Fibroblast of mammary gland (primary cell): ENCODE results near the gene TIAM2.
A peak's percentile ranks its signal among the peaks of the same experiment; 100 is the strongest.

ENCODE experiments used
- DNase-seq: peaks from one replicate; pipeline ENCODE4 v3.0.0-alpha.2; 2010; ENCODE audit warnings: low read depth
- H3K4me3 ChIP-seq: 2 replicates; pipeline ENCODE4 v1.5.1; 2011; ENCODE audit warnings: low read depth, mild to moderate bottlenecking, low read length, moderate library complexity; ENCODE audit not compliant: control insufficient read depth
- TF ChIP-seq, protein P1 (sequence below): conservative IDR thresholded peaks from 2 replicates; pipeline ENCODE4 v1.5.1; 2011; ENCODE audit warnings: low read depth, low read length, inconsistent platforms; ENCODE audit not compliant: control insufficient read depth, insufficient read depth

The TIAM2 gene

DNA sequence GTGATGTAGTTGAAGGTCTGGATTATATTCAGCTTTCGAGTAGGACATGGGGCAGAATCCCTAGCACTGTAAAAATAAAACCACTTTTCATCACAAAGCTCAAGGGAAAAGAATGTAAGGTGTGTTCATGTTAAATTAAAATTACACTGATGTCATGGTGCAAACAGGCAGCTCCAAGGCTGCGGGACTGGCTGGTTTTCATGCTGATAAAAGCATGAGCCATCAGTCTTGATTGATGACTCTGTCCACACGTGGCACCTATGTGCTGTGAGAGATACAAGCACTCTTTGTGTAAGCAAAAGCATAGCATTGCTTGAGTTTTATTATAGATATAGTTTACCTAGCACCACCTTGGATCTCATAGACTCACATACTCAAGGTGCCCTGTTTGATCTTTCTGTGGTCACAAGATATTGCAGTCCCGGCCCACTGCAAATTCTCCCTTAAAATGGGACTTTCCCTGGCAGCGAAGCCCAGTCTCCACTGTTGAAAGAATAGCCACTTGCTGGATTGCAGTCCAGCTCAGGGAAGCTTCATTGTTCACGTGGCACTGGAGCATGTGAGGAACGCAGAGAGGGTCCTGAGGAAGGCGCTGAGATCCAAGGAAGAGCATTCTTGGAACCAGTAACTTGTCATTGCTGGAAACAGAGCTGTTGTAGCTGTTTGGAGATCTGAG lies 90.6 kb downstream of the TIAM2 start:
- peak; percentile 47 for DNase-seq
- no peak overlapping the region for H3K4me3 ChIP-seq
- TF ChIP-seq, protein P1, sequence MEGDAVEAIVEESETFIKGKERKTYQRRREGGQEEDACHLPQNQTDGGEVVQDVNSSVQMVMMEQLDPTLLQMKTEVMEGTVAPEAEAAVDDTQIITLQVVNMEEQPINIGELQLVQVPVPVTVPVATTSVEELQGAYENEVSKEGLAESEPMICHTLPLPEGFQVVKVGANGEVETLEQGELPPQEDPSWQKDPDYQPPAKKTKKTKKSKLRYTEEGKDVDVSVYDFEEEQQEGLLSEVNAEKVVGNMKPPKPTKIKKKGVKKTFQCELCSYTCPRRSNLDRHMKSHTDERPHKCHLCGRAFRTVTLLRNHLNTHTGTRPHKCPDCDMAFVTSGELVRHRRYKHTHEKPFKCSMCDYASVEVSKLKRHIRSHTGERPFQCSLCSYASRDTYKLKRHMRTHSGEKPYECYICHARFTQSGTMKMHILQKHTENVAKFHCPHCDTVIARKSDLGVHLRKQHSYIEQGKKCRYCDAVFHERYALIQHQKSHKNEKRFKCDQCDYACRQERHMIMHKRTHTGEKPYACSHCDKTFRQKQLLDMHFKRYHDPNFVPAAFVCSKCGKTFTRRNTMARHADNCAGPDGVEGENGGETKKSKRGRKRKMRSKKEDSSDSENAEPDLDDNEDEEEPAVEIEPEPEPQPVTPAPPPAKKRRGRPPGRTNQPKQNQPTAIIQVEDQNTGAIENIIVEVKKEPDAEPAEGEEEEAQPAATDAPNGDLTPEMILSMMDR: no peak

DNA sequence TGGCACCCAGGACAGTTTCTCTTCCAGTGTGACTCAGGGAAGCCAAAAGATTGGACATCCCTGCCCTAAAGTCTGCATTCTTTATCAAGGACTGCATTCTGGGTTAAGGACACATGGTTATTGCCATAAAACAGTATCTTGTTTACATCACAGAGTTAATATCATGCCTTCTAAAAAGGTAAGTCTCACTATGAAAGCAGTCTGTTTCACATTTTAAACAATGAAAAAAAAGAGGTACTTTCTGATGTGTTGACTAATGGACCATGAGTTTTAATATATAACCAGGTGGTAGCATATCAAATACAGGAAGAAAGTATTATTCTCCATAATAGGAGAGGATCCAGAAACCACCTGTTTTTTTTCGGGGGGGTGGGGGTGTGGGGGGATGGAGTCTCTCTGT lies 93.7 kb downstream of the TIAM2 start:
- TF ChIP-seq, protein P1: no peak
- DNase-seq: no peak
- no peak overlapping the region for H3K4me3 ChIP-seq

DNA sequence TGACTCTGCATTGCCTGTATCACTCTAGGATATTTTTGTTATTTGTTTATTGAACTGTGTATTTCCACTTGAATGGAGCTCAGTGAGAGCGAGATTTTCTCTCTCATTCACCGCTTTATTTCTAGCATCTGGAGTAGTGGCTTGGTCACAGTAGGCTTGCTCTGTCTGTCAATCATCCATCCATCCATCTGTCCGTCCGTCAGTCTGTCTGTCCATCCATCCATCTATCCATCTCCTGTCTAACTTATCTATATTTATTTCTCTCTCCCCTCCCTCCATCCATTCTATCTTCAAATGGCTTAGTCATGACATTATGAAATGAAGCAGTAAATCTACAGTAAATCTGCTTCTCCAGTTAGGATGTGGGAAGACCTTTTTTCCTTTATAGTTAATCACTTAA lies 94.6 kb downstream of the TIAM2 start:
- DNase-seq: no peak

DNA sequence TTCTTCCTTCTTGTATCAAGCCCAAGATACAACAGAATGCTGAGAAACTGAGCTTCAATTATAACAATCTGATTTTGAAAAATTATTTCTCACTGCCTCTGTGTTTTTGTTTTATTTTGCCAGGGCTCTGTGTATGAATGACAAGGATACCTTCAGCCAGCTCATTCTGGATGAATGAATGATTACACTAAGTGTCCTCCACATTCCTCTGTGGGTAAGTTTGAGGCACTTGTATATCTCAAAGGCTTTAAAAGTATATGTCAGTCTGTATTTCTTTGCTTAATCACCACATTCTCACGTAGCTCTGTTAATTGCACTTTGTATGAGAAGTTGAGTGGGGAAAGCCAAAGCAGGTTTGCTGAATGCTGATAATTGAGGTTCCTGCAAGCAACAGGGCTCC lies 95.1 kb downstream of the TIAM2 start:
- TF ChIP-seq, protein P1: no peak
- no peak for DNase-seq
- H3K4me3 ChIP-seq: no peak overlapping the region

More for the DNA sequence above, 94.6 kb downstream of the TIAM2 start:
- TF ChIP-seq, protein P1: no peak
- no peak overlapping the region for H3K4me3 ChIP-seq

DNA sequence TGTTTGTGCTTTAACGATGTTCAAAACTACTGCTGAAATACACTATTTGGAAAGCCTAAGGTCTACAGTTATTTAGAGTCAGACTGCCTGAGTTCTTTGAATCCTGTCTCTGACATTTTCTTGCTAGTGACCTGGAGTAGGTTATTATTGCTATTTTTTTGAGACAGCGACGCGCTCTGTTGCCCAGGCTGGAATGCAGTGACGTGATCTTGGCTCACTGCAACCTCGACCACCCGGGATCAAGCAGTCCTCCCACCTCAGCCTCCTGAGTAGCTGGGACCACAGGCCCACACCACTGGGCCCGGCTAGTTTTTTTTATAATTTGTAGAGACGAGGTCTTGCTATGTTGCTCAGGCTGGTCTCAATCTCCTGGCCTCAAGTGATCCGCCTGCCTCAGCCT lies 96.6 kb downstream of the TIAM2 start:
- no peak for DNase-seq
- TF ChIP-seq, protein P1: no peak
- no peak overlapping the region for H3K4me3 ChIP-seq

DNA sequence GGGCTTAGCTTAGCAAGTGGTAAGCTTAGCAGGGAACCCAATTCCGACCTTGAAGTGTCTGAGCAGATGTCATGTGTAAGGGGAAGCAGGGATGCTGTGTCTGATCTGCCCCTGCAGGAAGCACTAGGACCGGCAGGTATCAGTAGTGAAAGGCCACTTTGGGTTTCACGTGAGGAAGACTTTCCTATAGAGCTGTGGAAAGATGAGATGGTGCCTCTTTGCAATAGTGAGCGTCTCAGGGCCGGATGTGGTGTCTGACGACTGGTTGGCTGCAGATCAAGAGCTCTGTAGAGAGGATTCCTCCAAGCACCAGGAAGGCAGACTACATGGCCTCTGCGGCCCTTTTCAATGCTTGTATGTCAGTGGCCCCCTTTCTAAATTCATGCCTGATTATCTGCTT lies 98.3 kb downstream of the TIAM2 start:
- no peak for DNase-seq
- TF ChIP-seq, protein P1: no peak
- H3K4me3 ChIP-seq: no peak overlapping the region

DNA sequence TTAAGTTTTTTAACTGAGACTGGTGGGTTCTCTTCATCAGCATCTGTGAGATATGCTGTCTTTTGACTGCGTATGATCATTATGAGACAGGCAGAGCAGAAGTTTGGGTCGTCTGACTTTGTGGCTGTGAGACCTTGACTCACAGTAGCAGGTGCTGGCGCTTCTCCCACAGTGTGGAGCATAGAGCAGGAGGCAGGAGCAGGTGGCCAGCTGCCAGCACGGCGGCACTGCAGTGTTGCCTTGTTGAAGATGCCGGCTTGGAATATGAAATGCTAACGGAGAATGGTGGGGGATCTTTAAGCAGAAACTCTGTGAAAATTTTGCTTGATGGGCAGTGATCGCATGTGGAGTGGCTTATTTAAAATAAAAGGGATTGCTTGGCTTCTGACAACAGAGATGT lies 105.0 kb downstream of the TIAM2 start:
- no peak overlapping the region for H3K4me3 ChIP-seq
- DNase-seq: no peak
- TF ChIP-seq, protein P1: no peak
